ENCODE data around the gene CD209. TPM values are rescaled to one million over a fixed set of nuclear protein-coding genes. Genes with fewer than 3 reads are reported as not detected.

Gene CD209
- total and polyA plus RNA-seq, 2 donors (not counting 3 experiments of a cell fraction or from before 2014, with no cell fraction given) = not detected

- CTCF ChIA-PET = interaction anchor here (1.9 kb wide), 1 partner anchor 62 kb away, joined by 5 read pairs; no protein-coding TSS in a partner anchor
- no peak for FAIRE-seq
- no TSS peak for BruUV-seq (replicated peaks)
These were observed 9.3 kb downstream of the CD209 start for GRCh38 chr19:7738023-7738422.

More at GRCh38 chr19:7738023-7738422, 9.3 kb downstream of the CD209 start:
- Histone ChIP-seq H3K27ac (ENCODE audit: insufficient read depth, low read depth, low read length) (no peak overlapping the region), H3K9me1 (replicated peaks; ENCODE audit: control insufficient read depth, extremely low read depth, insufficient read depth, low read length) (no peaks in the 10 kb centered on the region), H3K4me1 (ENCODE audit: control insufficient read depth, extremely low read depth, insufficient read depth, low read length) (no peaks in the 10 kb centered on the region), H3K4me3 (replicated peaks in 1 of 3; ENCODE audit: insufficient read depth in 1 of 3, low read depth in 1 of 3, low read length in 3 of 3) (no peak overlapping the region), H3K9me3 (replicated peaks; ENCODE audit: control insufficient read depth, insufficient read depth, low read length) (no peaks in the 10 kb centered on the region), H4K20me1 (replicated peaks; ENCODE audit: control insufficient read depth, extremely low read depth, insufficient read depth, low read length) (no peaks in the 10 kb centered on the region), H3K9ac (replicated peaks; ENCODE audit: extremely low read depth, insufficient read depth, low read length) (no peak overlapping the region), H2AFZ (ENCODE audit: low read depth, low read length) (no peak overlapping the region), H3K79me2 (ENCODE audit: control insufficient read depth, insufficient read depth, low read length) (no peaks in the 10 kb centered on the region), H3K36me3 (ENCODE audit: control insufficient read depth in 2 of 2, extremely low read depth in 1 of 2, insufficient read depth in 2 of 2, low read length in 2 of 2) (no peaks in the 10 kb centered on the region), H3K4me2 (ENCODE audit: insufficient read depth, low read length) (no peak overlapping the region), H3K27me3 (ENCODE audit: control insufficient read depth in 2 of 2, insufficient read depth in 2 of 2, low read length in 2 of 2) (peaks cover 2 to 8% of the 10 kb centered on the region in 2 experiments)
- dilution Hi-C loops (cut with MboI; ENCODE audit: extremely low pct_ligation_motif_present, low sequenced_read_pairs) (no loop called here), intact Hi-C loops (cut with micrococcal nuclease) (no loop called here)
- DNase-seq (ENCODE audit: low read depth, low spot score) = no peak
- TF ChIP-seq JUN (IDR thresholded peaks at IDR 0.05; ENCODE audit: borderline replicate concordance, insufficient read depth, insufficient read length, low read depth) = no peak
- no peak for TF ChIP-seq CTCF (IDR thresholded peaks at IDR 0.05; ENCODE audit: extremely low read depth in 1 of 2, insufficient read depth in 1 of 2, low read depth in 1 of 2, low read length in 2 of 2)
- no peak for TF ChIP-seq POLR2A (IDR thresholded peaks at IDR 0.05; ENCODE audit: low read depth, low read length)
- TF ChIP-seq EZH2 (IDR thresholded peaks at IDR 0.05; ENCODE audit: borderline replicate concordance, low read depth, low read length, severe bottlenecking) = no peak
- no peak for TF ChIP-seq MYC (IDR thresholded peaks at IDR 0.05; ENCODE audit: low read depth, low read length)
- TF ChIP-seq FOS (IDR thresholded peaks at IDR 0.05; ENCODE audit: borderline replicate concordance, insufficient read depth, low read length) = no peak
- TF ChIP-seq MAX (IDR thresholded peaks at IDR 0.05; ENCODE audit: insufficient read depth, insufficient read length) = no peak
- no peak for TF ChIP-seq GATA2 (IDR thresholded peaks at IDR 0.05; ENCODE audit: insufficient read depth, insufficient read length, low read depth, low read length)
- TF ChIP-seq POLR2AphosphoS5 (IDR thresholded peaks at IDR 0.05; ENCODE audit: insufficient read depth, low read depth, low read length) = no peak
- POLR2A ChIA-PET = no interaction called here

All from endothelial cell of umbilical vein (primary cell).